Keratinocyte (primary cell): Measurements from ENCODE around the gene GOPC. TPM values are rescaled to one million over a fixed set of nuclear protein-coding genes. Genes with fewer than 3 reads are reported as not detected.

Source experiments
- DNase-seq: peaks from one replicate; pipeline ENCODE4 v3.0.0-alpha.2; 2011; ENCODE audit warnings: low read depth, missing footprints, low spot score
- FAIRE-seq: peaks from 2 replicates; lab custom pipeline; 2011; peaks lifted over from hg19 to GRCh38; lab: Jason Lieb, UNC
- H2AFZ ChIP-seq: 2 replicates; pipeline ENCODE4 v1.6.0; 2012; ENCODE audit warnings: low read length, control low read depth, inconsistent platforms; ENCODE audit not compliant: control insufficient read depth
- H3K27ac ChIP-seq: 2 replicates; pipeline ENCODE4 v1.5.1; 2011; ENCODE audit warnings: low read length; ENCODE audit not compliant: control insufficient read depth, insufficient read depth
- H3K27me3 ChIP-seq: 3 replicates; pipeline ENCODE4 v1.6.0; 2011; ENCODE audit warnings: low read length; ENCODE audit not compliant: control insufficient read depth, insufficient read depth; ENCODE audit errors: extremely low read depth
- H3K36me3 ChIP-seq, 2 experiments: 2 replicates in 1 of 2; 3 replicates in 1 of 2; pipeline ENCODE4 v1.5.1; 2011; ENCODE audit warnings: low read length in 2 of 2, mild to moderate bottlenecking in 1 of 2; ENCODE audit not compliant: control insufficient read depth in 2 of 2, insufficient read depth in 2 of 2; ENCODE audit errors: extremely low read depth in 1 of 2
- H3K4me1 ChIP-seq: 3 replicates; pipeline ENCODE4 v1.5.1; 2011; ENCODE audit warnings: low read length; ENCODE audit not compliant: control insufficient read depth, insufficient read depth; ENCODE audit errors: extremely low read depth
- H3K4me2 ChIP-seq: 3 replicates; pipeline ENCODE4 v1.6.0; 2011; ENCODE audit warnings: low read depth, low read length; ENCODE audit not compliant: control insufficient read depth, insufficient read depth; ENCODE audit errors: extremely low read depth
- H3K4me3 ChIP-seq, 3 experiments: fragments of 200-600 bp in 1 of 3; sonication (generic) in 1 of 3; 2 replicates in 2 of 3; 3 replicates in 1 of 3; pipeline ENCODE4 v1.5.1; 2011 to 2016; ENCODE audit warnings: low read length in 3 of 3, mild to moderate bottlenecking in 3 of 3, control low read depth in 2 of 3, inconsistent platforms in 1 of 3, low read depth in 1 of 3, mixed read lengths in 1 of 3, mixed run types in 1 of 3, moderate library complexity in 1 of 3; ENCODE audit not compliant: control insufficient read depth in 2 of 3, insufficient read depth in 2 of 3; ENCODE audit errors: extremely low read depth in 1 of 3
- H3K79me2 ChIP-seq: 2 replicates; pipeline ENCODE4 v1.6.0; 2012; ENCODE audit warnings: low read length; ENCODE audit not compliant: control insufficient read depth, insufficient read depth
- H3K9ac ChIP-seq: 3 replicates; pipeline ENCODE4 v1.6.0; 2011; ENCODE audit warnings: low read length; ENCODE audit not compliant: control insufficient read depth, insufficient read depth; ENCODE audit errors: extremely low read depth
- H3K9me1 ChIP-seq: 3 replicates; pipeline ENCODE4 v1.6.0; 2011; ENCODE audit warnings: low read length; ENCODE audit not compliant: control insufficient read depth, insufficient read depth; ENCODE audit errors: extremely low read depth
- H3K9me3 ChIP-seq: 2 replicates; pipeline ENCODE4 v1.5.1; 2012; ENCODE audit warnings: low read depth, low read length; ENCODE audit not compliant: control insufficient read depth
- H4K20me1 ChIP-seq: 3 replicates; pipeline ENCODE4 v1.6.0; 2011; ENCODE audit warnings: low read length; ENCODE audit not compliant: control insufficient read depth, insufficient read depth; ENCODE audit errors: extremely low read depth
- CTCF ChIP-seq, 3 experiments: IDR thresholded peaks in 1 of 3; conservative IDR thresholded peaks in 1 of 3; optimal IDR thresholded peaks in 1 of 3; 2 replicates in 2 of 3; 3 replicates in 1 of 3; pipeline versions ENCODE3 to v1.5.1; 2011; ENCODE audit warnings: low read length in 3 of 3, mild to moderate bottlenecking in 3 of 3, moderate library complexity in 2 of 3, control low read depth in 1 of 3, inconsistent platforms in 1 of 3; ENCODE audit not compliant: insufficient read depth in 2 of 3; ENCODE audit errors: extremely low read depth in 1 of 3
- EZH2 ChIP-seq: IDR thresholded peaks from one replicate; pipeline ENCODE4 v1.6.1; 2012; ENCODE audit warnings: inconsistent platforms, mild to moderate bottlenecking, low read length, moderate library complexity
- dilution Hi-C: fragments of 300-500 bp; cut with MboI; formaldehyde crosslinking; loops from one replicate; pipeline ENCODE4 v1.7.0; 2020; ENCODE audit warnings: low sequenced_read_pairs; ENCODE audit not compliant: extremely low pct_ligation_motif_present
- polyA plus RNA-seq, 5 experiments: library from polyadenylated mRNA; depleted of rRNA in 3 of 5; stranded (reverse) in 3 of 5; stranded (forward) in 1 of 5; unstranded in 1 of 5; fragments of >200 nt; gene quantifications; 1 replicate in 1 of 5; 2 replicates in 3 of 5; 3 replicates in 1 of 5; pipeline versions ENCODE4 v1.2.1 to v1.2.3, GENCODE V29; 2011 to 2012; ENCODE audit warnings: missing spikeins in 2 of 5, low read depth in 1 of 5, low replicate concordance in 1 of 5

GOPC gene
- polyA plus RNA-seq, 1 donor (not counting 4 experiments of a cell fraction or from before 2014, with no cell fraction given) = 33.9 TPM

GRCh38 chr6:117512056-117512828 is 90.1 kb downstream of the GOPC start:
- no peaks in the 10 kb centered on the region for H3K27me3 ChIP-seq
- H4K20me1 ChIP-seq = no peaks in the 10 kb centered on the region
- H3K4me1 ChIP-seq = peaks cover 25% of the 10 kb centered on the region
- no peaks in the 10 kb centered on the region for H3K9me1 ChIP-seq
- no peak overlapping the region for H3K27ac ChIP-seq
- H3K9me3 ChIP-seq = no peaks in the 10 kb centered on the region
- TF ChIP-seq CTCF (optimal IDR thresholded peaks at IDR 0.05 in 1 of 3, IDR thresholded peaks at IDR 0.05 in 1 of 3, conservative IDR thresholded peaks at IDR 0.05 in 1 of 3; ENCODE audit: extremely low read depth in 1 of 3, insufficient read depth in 2 of 3, low read length in 3 of 3) (no peak), EZH2 (no peak)
- H3K79me2 ChIP-seq = peaks cover 4% of the 10 kb centered on the region
- H2AFZ ChIP-seq = no peak overlapping the region
- FAIRE-seq (peak; percentile 34), DNase-seq (no peak)
- H3K4me2 ChIP-seq = no peak overlapping the region
- no peak overlapping the region for H3K9ac ChIP-seq
- dilution Hi-C loops = no loop called here
- H3K4me3 ChIP-seq = no peak overlapping the region
- H3K36me3 ChIP-seq = peaks cover 0 to 3% of the 10 kb centered on the region in 2 experiments

Other genes starting within 250 kb of the GOPC start
- 0.16 to 0.46 TPM (median 0.16 TPM) in 3 replicates for gene ROS1, start 176.6 kb downstream of the GOPC start, polyA plus RNA-seq
- 15.8 to 21.7 TPM (median 21.0 TPM) in 3 replicates for gene DCBLD1, start 119.8 kb downstream of the GOPC start, polyA plus RNA-seq
- gene NUS1, start 73.0 kb upstream of the GOPC start, polyA plus RNA-seq = 14.3 to 29.0 TPM (median 16.5 TPM) in 3 replicates